ENCODE results near the gene ZBTB20.

DNA sequence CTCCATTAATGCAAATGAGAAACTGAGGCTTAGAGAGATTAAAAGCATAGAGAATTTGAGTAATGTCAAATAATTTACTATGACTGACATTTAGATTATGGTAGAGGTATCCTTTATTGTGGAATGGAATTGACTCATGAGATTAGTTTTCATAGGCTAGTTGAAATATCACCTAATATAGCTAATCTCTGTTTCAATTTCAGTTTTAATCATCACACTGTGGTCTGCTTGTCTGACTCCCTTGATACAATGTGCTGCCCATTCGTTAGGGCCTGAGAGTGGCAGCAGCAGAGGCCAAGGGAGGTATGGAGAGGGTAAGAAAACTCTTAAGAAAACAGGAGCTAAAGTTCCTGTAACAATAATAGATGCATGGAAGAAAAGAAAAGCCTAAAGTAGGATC lies 13.2 kb upstream of the ZBTB20 start:
- TF ChIP-seq ZNF70 (CRISPR knock-in tag; IDR thresholded peaks at IDR 0.05) = no peak
- TF ChIP-seq OSR1 (CRISPR knock-in tag; IDR thresholded peaks at IDR 0.05) = no peak
- no peak for TF ChIP-seq ZNF565 (CRISPR knock-in tag; conservative IDR thresholded peaks at IDR 0.05; ENCODE audit: low read depth)
- no peak for TF ChIP-seq SNAI2 (CRISPR knock-in tag; IDR thresholded peaks at IDR 0.05)
- no peak for TF ChIP-seq ZNF8 (CRISPR knock-in tag; IDR thresholded peaks at IDR 0.05)
- TF ChIP-seq RARB (CRISPR knock-in tag; IDR thresholded peaks at IDR 0.05) = no peak
- no peak for TF ChIP-seq GLIS3 (CRISPR knock-in tag; IDR thresholded peaks at IDR 0.05)
- no peak for TF ChIP-seq ZFP30 (CRISPR knock-in tag; IDR thresholded peaks at IDR 0.05)
- TF ChIP-seq ARNTL (CRISPR knock-in tag; IDR thresholded peaks at IDR 0.05; ENCODE audit: borderline replicate concordance, low read depth) = no peak
- TF ChIP-seq PATZ1 (CRISPR knock-in tag; IDR thresholded peaks at IDR 0.05; ENCODE audit: borderline replicate concordance) = no peak

All from SK-N-SH treated with all-trans-retinoic acid at 6 μM for 48 hours (cell line).